HG02610 (cell line): ENCODE measurements around the gene RNASET2.
"Not testable (repeated sequence)": the region's sequence is repeated elsewhere in the genome, so short reads cannot be mapped to it uniquely, and the experiment has no call there.

Experiments used
- ATAC-seq: cut with Tn5 transposase; IDR thresholded peaks from one replicate; pipeline ENCODE4 v1.9.1; 2021; ENCODE audit warnings: mild to moderate bottlenecking, moderate library complexity; ENCODE audit not compliant: unreplicated experiment

The RNASET2 gene

GRCh38 chr6:166929542-166930189, 26.7 kb downstream of the RNASET2 start:
- no peak for ATAC-seq

GRCh38 chr6:166928644-166929541, 27.5 kb downstream of the RNASET2 start:
- ATAC-seq = no peak

GRCh38 chr6:166927935-166928643, 28.3 kb downstream of the RNASET2 start:
- ATAC-seq = no peak

GRCh38 chr6:166927240-166927934, 29.0 kb downstream of the RNASET2 start:
- no peak for ATAC-seq

- ATAC-seq = no peak
Measured at GRCh38 chr6:166926748-166927147, 29.6 kb downstream of the RNASET2 start.

- ATAC-seq = no peak
Measured at GRCh38 chr6:166925141-166925996, 31.0 kb downstream of the RNASET2 start.

- ATAC-seq = no peak
Measured at GRCh38 chr6:166924531-166924930, 31.8 kb downstream of the RNASET2 start.

- no peak for ATAC-seq
Measured at GRCh38 chr6:166922937-166923336, 33.4 kb downstream of the RNASET2 start.

GRCh38 chr6:166921570-166921969, 34.8 kb downstream of the RNASET2 start:
- no peak for ATAC-seq

GRCh38 chr6:166916824-166917223, 39.5 kb downstream of the RNASET2 start:
- ATAC-seq = no peak

GRCh38 chr6:166915484-166915883, 40.9 kb downstream of the RNASET2 start:
- not testable (repeated sequence) for ATAC-seq

GRCh38 chr6:166914952-166915351, 41.4 kb downstream of the RNASET2 start:
- not testable (repeated sequence) for ATAC-seq

- ATAC-seq = no peak
Measured at GRCh38 chr6:166911248-166911677, 45.1 kb downstream of the RNASET2 start.

- no peak for ATAC-seq
Measured at GRCh38 chr6:166910601-166911000, 45.7 kb downstream of the RNASET2 start.

GRCh38 chr6:166908811-166909210, 47.5 kb downstream of the RNASET2 start:
- ATAC-seq = no peak

- no peak for ATAC-seq
Measured at GRCh38 chr6:166907871-166908806, 48.2 kb downstream of the RNASET2 start.

- ATAC-seq = peak; percentile 91
Measured at GRCh38 chr6:166907373-166907841, 48.9 kb downstream of the RNASET2 start.

- ATAC-seq = no peak
Measured at GRCh38 chr6:166906376-166907044, 49.8 kb downstream of the RNASET2 start.
